Thoracic aorta (tissue), 2 donors: ENCODE measurements around the gene ERGIC2. TPM values are rescaled to one million over a fixed set of nuclear protein-coding genes. Genes with fewer than 3 reads are reported as not detected.
"Not testable (repeated sequence)": the region's sequence is repeated elsewhere in the genome, so short reads cannot be mapped to it uniquely, and the experiment has no call there.

ENCODE experiments used
- ATAC-seq: fragments of 150-250 bp; one replicate; pipeline ENCODE4 v1.8.0; 2017; ENCODE audit warnings: low read depth; ENCODE audit not compliant: insufficient number of reproducible peaks, low FRiP score
- DNase-seq: peaks from one replicate; pipeline ENCODE4 v3.0.0-alpha.2; 2020; ENCODE audit warnings: low spot score
- H3K27ac ChIP-seq, 2 donors: fragments of 200-600 bp; sonication (generic); 1 replicate in 1 of 2; 2 replicates in 1 of 2; pipeline ENCODE4 v1.5.1; 2016; ENCODE audit warnings: mild to moderate bottlenecking in 2 of 2, moderate library complexity in 2 of 2
- H3K27me3 ChIP-seq: fragments of 200-600 bp; sonication (generic); replicated peaks from 2 replicates; pipeline ENCODE4 v1.6.0; 2016; ENCODE audit warnings: mild to moderate bottlenecking; ENCODE audit not compliant: insufficient read depth
- H3K36me3 ChIP-seq: fragments of 200-600 bp; sonication (generic); one replicate; pipeline ENCODE4 v1.5.1; 2016
- H3K4me1 ChIP-seq, 2 donors: fragments of 200-600 bp; sonication (generic); 1 replicate in 1 of 2; 2 replicates in 1 of 2; pipeline versions ENCODE4 v1.5.1 to v1.6.0; 2016; ENCODE audit warnings: low read depth in 2 of 2, mild to moderate bottlenecking in 1 of 2; ENCODE audit not compliant: control insufficient read depth in 1 of 2
- H3K4me3 ChIP-seq: fragments of 200-600 bp; sonication (generic); 2 replicates; pipeline ENCODE4 v1.5.1; 2016; ENCODE audit warnings: mild to moderate bottlenecking
- H3K9me3 ChIP-seq: fragments of 200-600 bp; sonication (generic); 2 replicates; pipeline ENCODE4 v1.5.1; 2016
- CTCF ChIP-seq: fragments of 200-600 bp; sonication (generic); IDR thresholded peaks from one replicate; pipeline ENCODE4 v1.5.1; 2019; ENCODE audit warnings: antibody characterized with exemption
- total RNA-seq, 2 donors: library from RNA; depleted of rRNA; stranded (reverse); fragments of >200 nt; gene quantifications; one replicate each; pipeline versions ENCODE4 v1.1.0 to v1.2.3, GENCODE V29; 2016

ERGIC2 gene
- total RNA-seq, 2 donors from 2014 or later = 61.3 to 67.3 TPM

DNA sequence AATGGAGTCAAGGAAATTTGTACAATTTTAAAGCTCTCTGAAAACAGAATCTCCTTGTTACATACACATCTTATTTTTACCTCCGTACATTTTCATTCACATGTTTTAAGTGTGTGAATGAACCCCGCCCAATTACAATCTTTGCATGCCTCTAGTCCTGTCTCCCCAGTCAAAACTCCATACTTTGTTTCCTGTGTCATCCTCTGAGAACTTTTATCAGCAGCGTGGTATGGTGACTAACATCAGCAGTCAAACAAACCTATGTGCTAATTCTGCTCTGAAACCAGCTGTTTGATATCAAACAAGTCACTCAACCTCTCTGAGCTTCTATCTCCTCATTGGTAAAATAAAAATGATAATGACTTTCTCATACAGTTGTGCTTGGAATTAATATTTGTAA lies 15.8 kb upstream of the ERGIC2 start:
- H3K36me3 ChIP-seq = no peaks in the 10 kb centered on the region

GRCh38 chr12:29395356-29395755 lies 14.4 kb upstream of the ERGIC2 start:
- no peak overlapping the region for H3K27ac ChIP-seq
- no peak for TF ChIP-seq CTCF
- no peaks in the 10 kb centered on the region for H3K36me3 ChIP-seq
- H3K27me3 ChIP-seq = no peaks in the 10 kb centered on the region
- no peaks in the 10 kb centered on the region for H3K9me3 ChIP-seq
- DNase-seq = no peak
- H3K4me1 ChIP-seq = no peaks in the 10 kb centered on the region
- ATAC-seq = no peak
- H3K4me3 ChIP-seq = no peak overlapping the region

More for the DNA sequence above, 15.8 kb upstream of the ERGIC2 start:
- H3K4me3 ChIP-seq = no peak overlapping the region
- DNase-seq (no peak), ATAC-seq (no peak)
- H3K4me1 ChIP-seq = no peaks in the 10 kb centered on the region
- no peaks in the 10 kb centered on the region for H3K9me3 ChIP-seq
- H3K27me3 ChIP-seq = no peaks in the 10 kb centered on the region
- no peak for TF ChIP-seq CTCF
- H3K27ac ChIP-seq = no peak overlapping the region

GRCh38 chr12:29390419-29390818 lies 9.4 kb upstream of the ERGIC2 start:
- H3K27ac ChIP-seq, H3K4me3 ChIP-seq, H3K9me3 ChIP-seq, DNase-seq, H3K4me1 ChIP-seq, H3K27me3 ChIP-seq, H3K36me3 ChIP-seq, ATAC-seq: not testable (repeated sequence)

GRCh38 chr12:29389295-29389919 lies 8.4 kb upstream of the ERGIC2 start:
- no peak overlapping the region for H3K4me3 ChIP-seq
- ATAC-seq (no peak), DNase-seq (no peak)
- no peaks in the 10 kb centered on the region for H3K27me3 ChIP-seq
- no peak for TF ChIP-seq CTCF
- H3K9me3 ChIP-seq = no peaks in the 10 kb centered on the region
- H3K36me3 ChIP-seq = no peaks in the 10 kb centered on the region
- no peaks in the 10 kb centered on the region for H3K4me1 ChIP-seq
- H3K27ac ChIP-seq = no peak overlapping the region

DNA sequence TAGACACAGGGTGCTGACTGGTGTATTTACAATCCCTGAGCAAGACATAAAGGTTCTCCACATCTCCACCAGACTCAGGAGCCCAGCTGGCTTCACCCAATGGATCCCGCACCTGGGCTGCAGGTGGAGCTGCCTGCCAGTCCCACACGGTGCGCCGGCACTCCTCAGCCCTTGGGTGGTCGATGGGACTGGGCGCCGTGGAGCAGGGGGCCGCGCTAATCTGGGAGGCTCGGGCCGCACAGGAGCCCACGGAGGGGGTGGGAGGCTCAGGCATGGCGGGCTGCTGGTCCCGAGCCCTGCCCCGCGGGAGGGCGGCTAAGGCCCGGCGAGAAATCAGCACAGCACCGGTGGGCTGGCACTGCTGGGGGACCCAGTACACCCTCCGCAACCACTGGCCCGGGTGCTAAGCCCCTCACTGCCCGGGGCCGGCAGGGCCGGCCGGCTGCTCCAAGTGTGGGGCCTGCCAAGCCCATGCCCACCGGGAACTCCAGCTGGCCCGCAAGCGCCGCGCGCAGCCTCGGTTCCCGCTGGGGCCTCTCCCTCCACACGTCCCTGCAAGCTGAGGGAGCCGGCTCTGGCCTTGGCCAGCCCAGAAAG lies 5.2 kb upstream of the ERGIC2 start:
- not testable (repeated sequence) for H3K36me3 ChIP-seq, H3K9me3 ChIP-seq, H3K4me3 ChIP-seq, H3K27ac ChIP-seq, H3K27me3 ChIP-seq, DNase-seq, ATAC-seq, H3K4me1 ChIP-seq

- H3K27ac ChIP-seq, H3K4me1 ChIP-seq, H3K36me3 ChIP-seq, DNase-seq, H3K27me3 ChIP-seq, H3K4me3 ChIP-seq, H3K9me3 ChIP-seq, ATAC-seq: not testable (repeated sequence)
Observed at GRCh38 chr12:29385194-29385593, 4.2 kb upstream of the ERGIC2 start.
